ENCODE data around the gene NKX2-3. TPM values are rescaled to one million over a fixed set of nuclear protein-coding genes. Genes with fewer than 3 reads are reported as not detected.

Gene NKX2-3
- total RNA-seq, 1 experiment from 2014 or later = 0.25 TPM

GRCh38 chr10:99525897-99526296 lies 6.8 kb upstream of the NKX2-3 start:
- DNase-seq (ENCODE audit: extremely low read depth, low read depth) = no peak

- DNase-seq (ENCODE audit: extremely low read depth, low read depth) = no peak
Measured at GRCh38 chr10:99526861-99527504, 5.8 kb upstream of the NKX2-3 start.

GRCh38 chr10:99527526-99528493 lies 4.9 kb upstream of the NKX2-3 start:
- DNase-seq (ENCODE audit: extremely low read depth, low read depth) = no peak

- DNase-seq (ENCODE audit: extremely low read depth, low read depth) = no peak
Measured at GRCh38 chr10:99528494-99529441, 4.0 kb upstream of the NKX2-3 start.

- no peak for DNase-seq (ENCODE audit: extremely low read depth, low read depth)
Measured at GRCh38 chr10:99529591-99530107, 3.1 kb upstream of the NKX2-3 start.

GRCh38 chr10:99530108-99531025 lies 2.4 kb upstream of the NKX2-3 start:
- no peak for DNase-seq (ENCODE audit: extremely low read depth, low read depth)

GRCh38 chr10:99531026-99531695 lies 1.6 kb upstream of the NKX2-3 start:
- DNase-seq (ENCODE audit: extremely low read depth, low read depth) = no peak

GRCh38 chr10:99531696-99532593 lies 797 bp upstream of the NKX2-3 start:
- DNase-seq (ENCODE audit: extremely low read depth, low read depth) = no peak

GRCh38 chr10:99533496-99534449 lies 1.0 kb downstream of the NKX2-3 start:
- DNase-seq (ENCODE audit: extremely low read depth, low read depth) = no peak

- DNase-seq (ENCODE audit: extremely low read depth, low read depth) = no peak
Measured at GRCh38 chr10:99534450-99534938, 1.8 kb downstream of the NKX2-3 start.

GRCh38 chr10:99534939-99535763 lies 2.4 kb downstream of the NKX2-3 start:
- peak; percentile 29 for DNase-seq (ENCODE audit: extremely low read depth, low read depth)

- no peak for DNase-seq (ENCODE audit: extremely low read depth, low read depth)
Measured at GRCh38 chr10:99535764-99536337, 3.1 kb downstream of the NKX2-3 start.

- no peak for DNase-seq (ENCODE audit: extremely low read depth, low read depth)
Measured at GRCh38 chr10:99536338-99537085, 3.8 kb downstream of the NKX2-3 start.
